ENCODE measurements around the gene PML.

DNA sequence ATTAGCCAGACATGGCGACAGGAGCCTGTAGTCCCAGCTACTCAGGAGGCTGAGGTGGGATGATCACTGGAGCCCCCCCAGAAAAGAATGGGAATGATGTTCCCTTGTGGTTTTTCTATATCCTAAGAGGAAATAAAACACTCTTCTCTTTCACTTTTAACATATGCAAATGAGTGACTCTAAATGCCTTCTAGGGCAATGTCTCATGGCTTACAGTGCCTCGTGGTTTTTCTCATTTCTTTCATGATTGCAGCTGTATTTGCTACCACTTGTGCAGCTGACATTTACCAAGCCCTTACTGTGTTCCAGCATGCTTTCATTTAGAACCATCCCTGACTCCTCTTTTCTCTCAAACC is 28.8 kb upstream of the PML start:
- no peak for TF ChIP-seq CTCF (optimal IDR thresholded peaks at IDR 0.05 in 1 of 3, IDR thresholded peaks at IDR 0.05 in 1 of 3, conservative IDR thresholded peaks at IDR 0.05 in 1 of 3; ENCODE audit: extremely low read depth in 1 of 3, insufficient read depth in 2 of 3, low read length in 3 of 3)
- no peak for TF ChIP-seq EZH2 (IDR thresholded peaks at IDR 0.05; ENCODE audit: low read length)

Data from keratinocyte (primary cell).